Smooth muscle cell (in vitro differentiated cells): ENCODE measurements around the gene RLBP1. TPM values are rescaled to one million over a fixed set of nuclear protein-coding genes. Genes with fewer than 3 reads are reported as not detected.
"Not testable (repeated sequence)": the region's sequence is repeated elsewhere in the genome, so short reads cannot be mapped to it uniquely, and the experiment has no call there.

ENCODE experiments used
- DNase-seq: peaks from one replicate; lab custom pipeline; 2025; ENCODE audit not compliant: unreplicated experiment; lab: John Stamatoyannopoulos, UW
- H2AFZ ChIP-seq: fragments of 200-600 bp; sonication (generic); 2 replicates; pipeline ENCODE4 v1.6.0; 2016; ENCODE audit warnings: antibody characterized with exemption, low read depth, mild to moderate bottlenecking
- H3F3A ChIP-seq: fragments of 200-600 bp; sonication (generic); 2 replicates; pipeline ENCODE4 v1.6.0; 2017; ENCODE audit warnings: antibody characterized with exemption, low read depth
- H3K27ac ChIP-seq: fragments of 200-600 bp; sonication (generic); 2 replicates; pipeline ENCODE4 v1.5.1; 2016; ENCODE audit warnings: low read depth, mild to moderate bottlenecking
- H3K27me3 ChIP-seq: fragments of 200-600 bp; sonication (generic); 2 replicates; pipeline ENCODE4 v1.6.1; 2016; ENCODE audit warnings: low read depth, mild to moderate bottlenecking
- H3K36me3 ChIP-seq: fragments of 200-600 bp; sonication (generic); 2 replicates; pipeline ENCODE4 v1.5.1; 2016; ENCODE audit warnings: low read depth
- H3K4me1 ChIP-seq: fragments of 200-600 bp; sonication (generic); 2 replicates; pipeline ENCODE4 v1.5.1; 2016; ENCODE audit warnings: low read depth
- H3K4me2 ChIP-seq: fragments of 200-600 bp; sonication (generic); 2 replicates; pipeline ENCODE4 v1.6.0; 2016; ENCODE audit warnings: mild to moderate bottlenecking
- H3K4me3 ChIP-seq: fragments of 200-600 bp; sonication (generic); 2 replicates; pipeline ENCODE4 v1.5.1; 2016; ENCODE audit warnings: mild to moderate bottlenecking
- H3K79me2 ChIP-seq: fragments of 200-600 bp; sonication (generic); 2 replicates; pipeline ENCODE4 v1.6.0; 2016; ENCODE audit warnings: low read depth, mild to moderate bottlenecking
- H3K9ac ChIP-seq: fragments of 200-600 bp; sonication (generic); 2 replicates; pipeline ENCODE4 v1.6.0; 2016; ENCODE audit warnings: low read depth
- H3K9me3 ChIP-seq: fragments of 200-600 bp; sonication (generic); replicated peaks from 2 replicates; pipeline ENCODE4 v1.5.1; 2016; ENCODE audit warnings: low read depth
- H4K20me1 ChIP-seq: fragments of 200-600 bp; sonication (generic); 2 replicates; pipeline ENCODE4 v1.6.0; 2016; ENCODE audit warnings: low read depth
- CTCF ChIP-seq: fragments of 200-600 bp; sonication (generic); IDR thresholded peaks from 2 replicates; pipeline ENCODE4 v1.5.1; 2017; ENCODE audit warnings: borderline replicate concordance, mild to moderate bottlenecking, antibody characterized with exemption; ENCODE audit not compliant: insufficient read depth, poor library complexity, severe bottlenecking
- WGBS: methylation state at CpG from one replicate; pipeline ENCODE4 v1.1.7; 2016; ENCODE audit warnings: low lambda C conversion rate; 5-methylcytosine and 5-hydroxymethylcytosine counted together
- polyA plus RNA-seq: library from polyadenylated mRNA; unstranded; fragments of >200 nt; fragmentation: Nextera tagmentation; extraction: Ambion mirVana; gene quantifications from 2 replicates; pipeline ENCODE4 v1.2.1, GENCODE V29; 2016
- total RNA-seq: library from RNA; depleted of rRNA; stranded (reverse); fragments of >200 nt; gene quantifications from 2 replicates; pipeline ENCODE4 v1.2.3, GENCODE V29; 2014

Gene RLBP1
- total and polyA plus RNA-seq, 2 experiments from 2014 or later = not detected

DNA sequence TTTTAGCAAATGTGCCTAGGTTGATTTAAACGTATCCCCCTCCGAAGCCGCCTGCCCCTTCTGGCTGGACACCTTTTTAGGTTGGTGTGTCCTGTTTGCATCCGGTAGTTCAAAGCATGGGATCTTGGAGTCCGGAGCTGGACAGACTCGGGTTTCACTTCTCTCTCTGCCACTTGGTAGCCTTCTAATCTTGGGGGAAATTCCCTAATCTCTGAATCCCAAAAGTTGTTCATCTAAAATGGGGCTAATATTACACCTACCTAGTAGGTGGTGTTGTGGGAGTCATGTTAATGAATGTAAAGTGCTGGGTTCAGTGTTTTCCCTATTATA, 23.2 kb upstream of the RLBP1 start:
- Histone ChIP-seq H3K79me2 (peaks cover 19% of the 10 kb centered on the region), H3K9ac (peak overlapping the region; percentile 6), H3K4me1 (peaks cover 14% of the 10 kb centered on the region), H3K27me3 (no peaks in the 10 kb centered on the region), H3K36me3 (peaks cover 4% of the 10 kb centered on the region), H4K20me1 (no peaks in the 10 kb centered on the region), H3K4me2 (peak overlapping the region; percentile 89), H2AFZ (peak overlapping the region; percentile 99), H3F3A (no peaks in the 10 kb centered on the region), H3K9me3 (no peaks in the 10 kb centered on the region), H3K4me3 (peak overlapping the region; percentile 79), H3K27ac (no peak overlapping the region)
- no peak for DNase-seq
- no peak for TF ChIP-seq CTCF
- 1% methylated on average over 6 of the region's 6 CpGs for WGBS

GRCh38 chr15:89243691-89244573, 22.6 kb upstream of the RLBP1 start, which contains the start of gene FANCI:
TSS of gene FANCI (plus strand) at chr15:89243979. CDS start at chr15:89247648, 3,669 bp downstream.
- peaks cover 19% of the 10 kb centered on the region for H3K79me2 ChIP-seq
- peak within 1 kb of the TSS; percentile 99 for H2AFZ ChIP-seq
- no peaks in the 10 kb centered on the region for H3K27me3 ChIP-seq
- under 1% methylated on average over 68 of the region's 69 CpGs for WGBS
- H3K9me3 ChIP-seq = no peaks in the 10 kb centered on the region
- H4K20me1 ChIP-seq = no peaks in the 10 kb centered on the region
- H3K4me3 ChIP-seq = peak within 1 kb of the TSS; percentile 79
- no peaks in the 10 kb centered on the region for H3F3A ChIP-seq
- peak within 1 kb of the TSS; percentile 6 for H3K9ac ChIP-seq
- DNase-seq = peak; percentile 52
- peaks cover 14% of the 10 kb centered on the region for H3K4me1 ChIP-seq
- peak; percentile 18 for TF ChIP-seq CTCF
- no peak within 1 kb of the TSS for H3K27ac ChIP-seq
- peak within 1 kb of the TSS; percentile 89 for H3K4me2 ChIP-seq
- peaks cover 3% of the 10 kb centered on the region for H3K36me3 ChIP-seq

- WGBS = 69% methylated on average over 20 of the region's 20 CpGs
- H2AFZ ChIP-seq = peak overlapping the region; percentile 99
- peaks cover 19% of the 10 kb centered on the region for H3K79me2 ChIP-seq
- H3K4me1 ChIP-seq = peaks cover 14% of the 10 kb centered on the region
- H3K36me3 ChIP-seq = no peaks in the 10 kb centered on the region
- TF ChIP-seq CTCF = no peak
- H3K27ac ChIP-seq = no peak overlapping the region
- no peaks in the 10 kb centered on the region for H3K9me3 ChIP-seq
- no peaks in the 10 kb centered on the region for H3F3A ChIP-seq
- H4K20me1 ChIP-seq = no peaks in the 10 kb centered on the region
- no peak overlapping the region for H3K9ac ChIP-seq
- H3K4me3 ChIP-seq = peak overlapping the region; percentile 79
- H3K27me3 ChIP-seq = no peaks in the 10 kb centered on the region
- peak overlapping the region; percentile 89 for H3K4me2 ChIP-seq
- no peak for DNase-seq
Observed at GRCh38 chr15:89243046-89243690, 21.8 kb upstream of the RLBP1 start.

DNA sequence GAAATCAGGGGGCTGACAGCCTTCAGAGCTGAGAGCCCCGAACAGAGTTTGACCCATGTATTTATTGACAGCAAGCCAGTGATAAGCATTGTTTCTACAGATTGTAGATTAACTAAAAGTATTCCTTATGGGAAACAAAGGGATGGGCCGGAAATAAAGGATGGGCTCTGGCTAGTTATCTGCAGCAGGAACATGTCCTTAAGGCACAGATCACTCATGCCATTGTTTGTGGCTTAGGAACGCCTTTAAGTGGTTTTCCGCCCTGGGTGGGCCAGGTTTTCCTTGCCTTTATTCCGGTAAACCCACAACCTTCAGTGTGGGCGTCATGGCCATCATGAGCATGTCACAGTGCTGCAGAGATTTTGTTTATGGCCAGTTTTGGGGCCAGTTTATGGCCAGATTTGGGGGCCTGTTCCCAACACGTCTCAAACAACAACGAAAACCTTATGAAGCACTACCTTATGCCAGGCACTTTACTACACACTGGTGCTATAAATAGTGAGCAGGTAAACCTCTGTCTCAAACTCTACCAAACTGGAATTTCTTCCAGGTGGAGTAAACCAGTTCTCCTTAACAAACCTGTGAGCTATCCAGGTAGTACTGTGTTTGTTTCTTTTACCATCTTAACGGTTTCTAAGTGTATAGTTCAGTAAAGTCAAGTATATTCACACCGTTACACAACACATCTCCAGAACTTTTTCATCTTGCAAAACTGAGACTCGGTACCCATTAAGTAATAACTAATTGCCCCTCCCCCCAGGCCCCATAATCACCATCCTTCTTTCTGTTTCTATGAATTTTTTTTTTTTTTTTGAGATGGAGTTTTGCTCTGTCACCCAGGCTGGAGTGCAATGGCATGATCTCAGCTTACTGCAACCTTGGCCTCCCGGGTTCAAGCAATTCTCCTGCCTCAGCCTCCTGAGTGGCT, 18.8 kb upstream of the RLBP1 start:
- H4K20me1 ChIP-seq, H3F3A ChIP-seq, H3K4me3 ChIP-seq, H3K27ac ChIP-seq, H3K79me2 ChIP-seq, H3K36me3 ChIP-seq, H3K4me2 ChIP-seq, DNase-seq, H3K27me3 ChIP-seq, H3K9me3 ChIP-seq, H2AFZ ChIP-seq, H3K9ac ChIP-seq, H3K4me1 ChIP-seq: not testable (repeated sequence)
- WGBS = 93% methylated on average over 12 of the region's 12 CpGs
